ENCODE results near the gene PPFIA2. TPM values are rescaled to one million over a fixed set of nuclear protein-coding genes. Genes with fewer than 3 reads are reported as not detected.

Gene PPFIA2
- total RNA-seq, 1 donor from 2014 or later, result 0.83 TPM

- H3K9me3 ChIP-seq, result no peaks in the 10 kb centered on the region
- no peaks in the 10 kb centered on the region for H3K4me1 ChIP-seq
- ATAC-seq (no peak), DNase-seq (no peak)
- intact Hi-C loops (cut with DNase I), result no loop called here
- no peak overlapping the region for H3K27ac ChIP-seq
- TF ChIP-seq CTCF (IDR thresholded peaks at IDR 0.05), result no peak
- no peaks in the 10 kb centered on the region for H3K36me3 ChIP-seq
- no peaks in the 10 kb centered on the region for H3K27me3 ChIP-seq (ENCODE audit: low read depth)
- H3K4me3 ChIP-seq, result no peak overlapping the region
These were observed 346.2 kb downstream of the PPFIA2 start for GRCh38 chr12:81412940-81413339.

GRCh38 chr12:81403348-81403747 is 355.8 kb downstream of the PPFIA2 start:
- H3K27me3 ChIP-seq (ENCODE audit: low read depth), result no peaks in the 10 kb centered on the region
- ATAC-seq (no peak), DNase-seq (no peak)
- no peaks in the 10 kb centered on the region for H3K36me3 ChIP-seq
- no peak overlapping the region for H3K27ac ChIP-seq
- H3K4me3 ChIP-seq, result no peak overlapping the region
- TF ChIP-seq CTCF (IDR thresholded peaks at IDR 0.05), result no peak
- intact Hi-C loops (cut with DNase I), result no loop called here
- H3K4me1 ChIP-seq, result no peaks in the 10 kb centered on the region
- H3K9me3 ChIP-seq, result no peaks in the 10 kb centered on the region

GRCh38 chr12:81401241-81401640 is 357.9 kb downstream of the PPFIA2 start:
- ATAC-seq (no peak), DNase-seq (no peak)
- H3K4me3 ChIP-seq, result no peak overlapping the region
- intact Hi-C loops (cut with DNase I), result no loop called here
- H3K9me3 ChIP-seq, result no peaks in the 10 kb centered on the region
- H3K27me3 ChIP-seq (ENCODE audit: low read depth), result no peaks in the 10 kb centered on the region
- H3K4me1 ChIP-seq, result no peaks in the 10 kb centered on the region
- no peaks in the 10 kb centered on the region for H3K36me3 ChIP-seq
- no peak for TF ChIP-seq CTCF (IDR thresholded peaks at IDR 0.05)
- no peak overlapping the region for H3K27ac ChIP-seq

GRCh38 chr12:81400024-81400423 is 359.1 kb downstream of the PPFIA2 start:
- H3K27ac ChIP-seq, result no peak overlapping the region
- intact Hi-C loops (cut with DNase I), result no loop called here
- H3K36me3 ChIP-seq, result no peaks in the 10 kb centered on the region
- H3K27me3 ChIP-seq (ENCODE audit: low read depth), result no peaks in the 10 kb centered on the region
- H3K4me1 ChIP-seq, result no peaks in the 10 kb centered on the region
- H3K9me3 ChIP-seq, result no peaks in the 10 kb centered on the region
- no peak overlapping the region for H3K4me3 ChIP-seq
- DNase-seq (no peak), ATAC-seq (no peak)
- TF ChIP-seq CTCF (IDR thresholded peaks at IDR 0.05), result no peak

GRCh38 chr12:81395431-81395830 is 363.7 kb downstream of the PPFIA2 start:
- Histone ChIP-seq H3K27ac (no peak overlapping the region), H3K4me1 (no peaks in the 10 kb centered on the region), H3K4me3 (no peak overlapping the region), H3K9me3 (no peaks in the 10 kb centered on the region), H3K36me3 (no peaks in the 10 kb centered on the region), H3K27me3 (ENCODE audit: low read depth) (no peaks in the 10 kb centered on the region)
- DNase-seq, result no peak
- no peak for TF ChIP-seq CTCF (IDR thresholded peaks at IDR 0.05)
- intact Hi-C loops (cut with DNase I), result no loop called here
- ATAC-seq, result no peak

- H3K36me3 ChIP-seq, result no peaks in the 10 kb centered on the region
- H3K27me3 ChIP-seq (ENCODE audit: low read depth), result no peaks in the 10 kb centered on the region
- no peaks in the 10 kb centered on the region for H3K4me1 ChIP-seq
- ATAC-seq, result no peak
- no peak overlapping the region for H3K4me3 ChIP-seq
- DNase-seq, result no peak
- TF ChIP-seq CTCF (IDR thresholded peaks at IDR 0.05), result no peak
- no peaks in the 10 kb centered on the region for H3K9me3 ChIP-seq
- intact Hi-C loops (cut with DNase I), result no loop called here
- H3K27ac ChIP-seq, result no peak overlapping the region
These were observed 369.5 kb downstream of the PPFIA2 start for GRCh38 chr12:81389550-81390099.
